Activated T-cell treated with anti-CD3 and anti-CD28 coated beads, Interleukin-2, amount 50 U/mL, for 4 hours (primary cell): ENCODE data around the gene MRPL11. TPM values are rescaled to one million over a fixed set of nuclear protein-coding genes. Genes with fewer than 3 reads are reported as not detected.
A peak's percentile ranks its signal among the peaks of the same experiment; 100 is the strongest.
"Not testable (repeated sequence)": the region's sequence is repeated elsewhere in the genome, so short reads cannot be mapped to it uniquely, and the experiment has no call there.

Experiments used
- ATAC-seq, 2 donors: fragments of 200-7000 bp; cut with Tn5 transposase; one replicate each; pipeline ENCODE4 v1.10.0; 2021
- DNase-seq: peaks from one replicate; pipeline ENCODE4 v3.0.0-alpha.2; 2020
- H3K27me3 Mint-ChIP-seq: one replicate; pipeline ENCODE4 v1.8.0; 2021; ENCODE audit warnings: low read depth, mixed read lengths
- H3K36me3 Mint-ChIP-seq: one replicate; pipeline ENCODE4 v1.8.0; 2022; ENCODE audit warnings: mixed read lengths; ENCODE audit not compliant: insufficient read depth
- H3K4me1 Mint-ChIP-seq: one replicate; pipeline ENCODE4 v1.8.0; 2021; ENCODE audit warnings: low read depth, mixed read lengths
- H3K4me3 Mint-ChIP-seq: one replicate; pipeline ENCODE4 v1.8.0; 2021; ENCODE audit warnings: mild to moderate bottlenecking, moderate library complexity, mixed read lengths
- H3K9me3 Mint-ChIP-seq: one replicate; pipeline ENCODE4 v1.8.0; 2021; ENCODE audit warnings: mixed read lengths
- total RNA-seq, 3 donors: library from RNA; stranded (reverse); gene quantifications; one replicate each; pipeline ENCODE4 v1.2.1, GENCODE V29; 2021

Gene MRPL11
- total RNA-seq, 3 donors from 2014 or later: 124 to 141 (median 129) TPM

DNA sequence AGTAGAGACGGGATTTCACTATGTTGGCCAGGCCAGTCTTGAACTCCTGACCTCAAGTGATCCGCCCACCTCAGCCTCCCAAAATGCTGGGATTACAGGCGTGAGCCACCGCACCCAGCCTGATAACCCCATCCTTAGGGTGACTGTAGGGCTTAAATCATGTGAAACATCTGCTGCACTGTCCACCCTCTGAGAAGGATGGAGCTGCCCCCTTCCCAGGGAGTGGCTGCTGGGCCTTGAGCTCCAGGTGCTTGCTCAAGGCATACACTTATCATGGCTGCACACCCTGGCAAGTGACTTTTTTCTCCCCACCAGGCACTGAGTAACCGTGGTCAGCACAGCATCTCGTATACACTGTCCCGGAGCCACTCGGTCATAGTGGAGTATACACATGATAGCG, 33.4 kb upstream of the MRPL11 start:
- Mint-ChIP-seq H3K27me3 (no peaks in the 10 kb centered on the region), H3K4me1 (peaks cover 12% of the 10 kb centered on the region), H3K4me3 (no peak overlapping the region), H3K9me3 (no peaks in the 10 kb centered on the region), H3K36me3 (no peaks in the 10 kb centered on the region)
- ATAC-seq (no peak), DNase-seq (no peak)

DNA sequence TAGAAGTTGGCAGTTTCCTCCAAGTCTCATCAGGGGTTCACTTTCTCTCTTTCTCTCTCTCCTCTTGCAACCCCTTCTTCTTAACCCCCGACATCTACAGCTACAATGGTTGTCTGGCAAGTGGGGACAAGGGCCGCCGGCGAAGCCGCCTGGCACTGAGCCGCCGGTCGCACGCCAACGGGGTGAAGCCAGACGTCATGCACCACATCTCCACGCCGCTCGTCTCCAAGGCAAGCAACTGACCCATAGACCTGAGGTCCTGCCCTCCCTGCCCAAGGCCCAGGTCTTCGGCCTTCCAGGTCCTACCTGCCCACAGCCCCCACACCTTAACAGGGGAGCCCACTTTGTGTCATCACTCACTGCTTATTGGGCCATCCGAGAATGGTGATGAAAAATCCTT, 32.5 kb upstream of the MRPL11 start:
- Mint-ChIP-seq H3K36me3 (no peaks in the 10 kb centered on the region), H3K4me3 (no peak overlapping the region), H3K4me1 (peaks cover 16% of the 10 kb centered on the region), H3K27me3 (no peaks in the 10 kb centered on the region), H3K9me3 (no peaks in the 10 kb centered on the region)
- no peak for ATAC-seq
- DNase-seq: no peak

DNA sequence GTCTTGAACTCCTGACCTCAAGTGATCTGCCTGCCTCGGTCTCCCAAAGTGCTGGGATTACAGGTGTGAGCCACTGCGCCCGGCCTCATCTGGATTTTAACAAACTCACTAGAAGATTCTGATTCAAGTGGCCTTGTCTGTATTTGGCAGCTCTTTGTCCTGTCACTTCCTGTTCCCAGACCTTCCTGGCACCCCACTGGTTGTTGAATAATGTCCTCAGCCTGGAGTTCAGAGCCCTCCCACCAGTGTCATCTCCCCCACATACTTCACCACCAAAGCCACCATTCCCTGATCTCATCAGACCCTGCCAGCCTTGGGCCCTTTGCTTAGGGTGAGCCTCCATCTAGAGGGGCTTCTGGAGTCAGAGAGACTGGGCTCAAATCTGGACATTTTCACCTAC, 31.4 kb upstream of the MRPL11 start:
- ATAC-seq (no peak), DNase-seq (no peak)
- Mint-ChIP-seq H3K27me3 (no peaks in the 10 kb centered on the region), H3K9me3 (no peaks in the 10 kb centered on the region), H3K4me3 (no peak overlapping the region), H3K36me3 (no peaks in the 10 kb centered on the region), H3K4me1 (peaks cover 23% of the 10 kb centered on the region)

DNA sequence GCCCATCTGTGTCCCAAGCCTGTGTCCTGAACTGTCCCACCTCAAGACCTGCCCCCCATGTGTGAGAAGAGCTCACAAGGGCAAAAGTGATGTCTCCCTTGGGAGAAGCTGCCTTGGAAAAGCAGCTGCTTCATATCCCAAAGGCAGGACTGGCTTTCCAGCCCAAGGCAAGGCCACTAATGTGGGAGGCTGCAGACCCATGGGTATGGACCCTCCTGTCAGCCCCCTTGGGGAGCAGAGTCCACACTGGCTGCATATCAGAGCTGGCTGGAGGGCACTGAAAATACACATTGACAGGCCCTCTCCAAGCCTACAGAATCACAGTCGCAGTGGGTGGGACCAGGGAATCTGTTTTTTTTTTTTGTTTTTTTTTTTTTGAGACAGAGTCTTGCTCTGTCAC, 30.8 kb upstream of the MRPL11 start:
- H3K9me3 Mint-ChIP-seq: no peaks in the 10 kb centered on the region
- H3K4me1 Mint-ChIP-seq: peaks cover 23% of the 10 kb centered on the region
- no peak overlapping the region for H3K4me3 Mint-ChIP-seq
- DNase-seq (no peak), ATAC-seq (no peak)
- H3K36me3 Mint-ChIP-seq: no peaks in the 10 kb centered on the region
- no peaks in the 10 kb centered on the region for H3K27me3 Mint-ChIP-seq

DNA sequence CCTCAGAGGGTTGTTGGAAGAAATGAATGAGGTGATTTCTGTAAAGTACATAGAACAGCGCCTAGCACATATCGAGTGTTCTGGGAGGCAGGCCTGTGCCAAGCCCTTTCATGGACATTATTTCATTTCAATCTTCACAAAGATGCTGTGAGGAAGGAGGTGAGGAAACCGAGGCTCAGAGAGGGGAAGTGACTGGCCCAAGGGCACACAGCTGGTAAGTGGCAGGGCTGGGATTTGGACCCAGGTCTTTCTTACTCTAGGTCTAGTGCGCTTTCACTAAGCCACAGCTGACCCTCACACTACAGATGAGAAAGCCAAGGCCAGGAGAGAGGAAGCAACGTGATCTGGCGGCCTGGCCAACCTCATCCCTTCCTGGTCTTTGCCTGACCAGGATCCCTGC, 30.0 kb upstream of the MRPL11 start:
- H3K9me3 Mint-ChIP-seq: no peaks in the 10 kb centered on the region
- DNase-seq (no peak), ATAC-seq (no peak)
- no peaks in the 10 kb centered on the region for H3K36me3 Mint-ChIP-seq
- H3K4me3 Mint-ChIP-seq: peak overlapping the region; percentile 87
- H3K4me1 Mint-ChIP-seq: peaks cover 23% of the 10 kb centered on the region
- H3K27me3 Mint-ChIP-seq: no peaks in the 10 kb centered on the region

DNA sequence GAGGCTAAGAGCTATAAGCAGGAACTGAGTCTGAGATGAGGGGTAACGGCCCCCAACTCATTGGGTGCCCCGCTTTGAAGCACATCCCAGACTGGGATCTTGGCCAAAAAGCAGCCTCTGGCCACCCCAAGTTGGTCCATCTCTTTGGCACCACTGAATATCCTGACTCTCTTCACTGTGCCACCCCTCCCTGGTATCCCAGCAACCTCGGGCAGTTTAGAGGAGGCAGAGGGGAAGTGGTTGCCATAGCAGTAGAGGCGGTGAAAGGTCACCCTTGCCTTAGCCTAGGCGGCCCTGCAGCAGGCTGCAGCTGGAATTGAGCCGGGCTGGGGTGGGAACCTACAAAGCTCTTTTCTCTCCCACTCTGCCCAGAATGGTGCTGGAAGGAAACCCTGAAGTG, 29.1 kb upstream of the MRPL11 start:
- Mint-ChIP-seq H3K4me3 (peak overlapping the region; percentile 87), H3K4me1 (peaks cover 23% of the 10 kb centered on the region), H3K36me3 (no peaks in the 10 kb centered on the region), H3K27me3 (no peaks in the 10 kb centered on the region), H3K9me3 (no peaks in the 10 kb centered on the region)
- ATAC-seq (no peak), DNase-seq (no peak)

DNA sequence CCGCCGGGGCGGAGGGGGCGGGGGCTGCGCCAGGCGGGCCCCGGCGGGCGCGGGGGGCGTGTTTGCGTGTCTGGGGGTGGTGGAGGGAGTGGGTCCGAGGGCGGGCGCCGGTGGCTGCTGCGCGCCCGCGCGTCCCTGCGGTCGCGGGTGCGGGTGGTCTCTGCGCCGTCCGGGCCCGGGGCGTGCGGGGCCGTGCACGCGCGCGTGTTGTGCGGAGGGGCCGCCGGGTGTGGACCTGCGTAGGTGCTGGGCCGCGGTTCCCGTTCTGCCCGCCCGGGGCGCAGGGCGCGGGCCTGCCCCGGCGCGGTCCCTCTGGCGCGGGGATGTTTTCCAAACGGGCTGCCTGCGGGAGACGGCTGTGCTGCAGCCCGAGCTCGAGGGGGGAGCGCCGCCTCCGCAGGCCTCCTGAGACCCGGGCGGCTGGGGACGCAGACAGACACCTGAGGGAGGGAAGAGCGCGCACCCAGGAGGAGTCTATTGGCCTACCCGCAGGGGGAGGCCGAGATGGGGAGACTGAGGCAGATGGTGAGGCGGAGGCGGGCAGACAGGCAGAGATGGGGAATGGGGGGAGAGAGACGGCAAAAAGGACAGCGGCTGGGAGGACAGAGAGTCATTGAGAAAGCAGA, 28.5 kb upstream of the MRPL11 start:
- peaks cover 23% of the 10 kb centered on the region for H3K4me1 Mint-ChIP-seq
- no peaks in the 10 kb centered on the region for H3K9me3 Mint-ChIP-seq
- no peaks in the 10 kb centered on the region for H3K36me3 Mint-ChIP-seq
- H3K4me3 Mint-ChIP-seq: peak overlapping the region; percentile 87
- ATAC-seq (peak; percentile 65 to 66), DNase-seq (no peak)
- H3K27me3 Mint-ChIP-seq: no peaks in the 10 kb centered on the region

DNA sequence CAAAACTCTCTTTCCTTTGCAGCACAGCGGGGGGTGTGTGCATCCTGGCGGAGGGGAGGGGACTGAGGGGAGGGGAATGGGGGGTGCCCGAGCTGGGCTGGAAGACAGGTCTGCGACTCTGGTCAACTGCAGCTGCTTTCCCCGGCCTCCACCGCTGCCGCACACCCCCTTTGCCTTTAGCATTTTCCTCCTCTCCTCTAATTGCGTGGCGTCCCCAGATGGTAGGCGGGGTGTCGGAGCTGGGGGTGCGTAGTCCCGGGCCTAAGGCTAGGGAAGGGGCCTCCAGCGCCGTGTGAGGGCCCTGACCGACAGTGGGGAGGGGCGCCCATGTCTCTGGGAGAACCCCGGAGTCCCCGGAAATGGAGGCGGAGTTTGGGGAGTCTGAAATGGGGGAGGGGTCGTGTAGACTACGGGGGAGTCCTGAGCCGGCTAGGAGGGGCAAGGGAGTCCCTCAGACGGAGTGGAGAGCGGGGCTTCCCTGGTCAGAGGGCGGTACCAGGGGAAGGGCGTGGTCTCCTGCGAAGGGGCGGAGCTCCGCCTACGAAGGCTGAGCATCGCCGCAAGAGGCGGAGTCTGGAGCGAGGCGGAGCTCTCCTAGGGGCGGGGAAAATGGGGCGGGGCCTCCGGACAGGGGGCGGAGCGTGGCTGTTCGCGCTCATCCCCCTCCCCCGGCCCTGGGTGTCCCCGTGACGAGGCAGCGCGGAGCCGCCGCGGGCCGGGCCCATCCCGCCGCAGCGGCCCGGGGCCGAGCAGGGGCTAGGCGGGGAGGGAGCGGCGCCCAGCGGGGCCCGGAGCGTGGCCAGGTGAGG, 27.8 kb upstream of the MRPL11 start, which contains the start of gene PELI3:
Gene PELI3 (plus strand): TSS at position 681 of the 809 bp plus-strand sequence. CDS start 1,224 bp downstream, outside the sequence.
- DNase-seq: peak; percentile 95
- H3K36me3 Mint-ChIP-seq: no peaks in the 10 kb centered on the region

DNA sequence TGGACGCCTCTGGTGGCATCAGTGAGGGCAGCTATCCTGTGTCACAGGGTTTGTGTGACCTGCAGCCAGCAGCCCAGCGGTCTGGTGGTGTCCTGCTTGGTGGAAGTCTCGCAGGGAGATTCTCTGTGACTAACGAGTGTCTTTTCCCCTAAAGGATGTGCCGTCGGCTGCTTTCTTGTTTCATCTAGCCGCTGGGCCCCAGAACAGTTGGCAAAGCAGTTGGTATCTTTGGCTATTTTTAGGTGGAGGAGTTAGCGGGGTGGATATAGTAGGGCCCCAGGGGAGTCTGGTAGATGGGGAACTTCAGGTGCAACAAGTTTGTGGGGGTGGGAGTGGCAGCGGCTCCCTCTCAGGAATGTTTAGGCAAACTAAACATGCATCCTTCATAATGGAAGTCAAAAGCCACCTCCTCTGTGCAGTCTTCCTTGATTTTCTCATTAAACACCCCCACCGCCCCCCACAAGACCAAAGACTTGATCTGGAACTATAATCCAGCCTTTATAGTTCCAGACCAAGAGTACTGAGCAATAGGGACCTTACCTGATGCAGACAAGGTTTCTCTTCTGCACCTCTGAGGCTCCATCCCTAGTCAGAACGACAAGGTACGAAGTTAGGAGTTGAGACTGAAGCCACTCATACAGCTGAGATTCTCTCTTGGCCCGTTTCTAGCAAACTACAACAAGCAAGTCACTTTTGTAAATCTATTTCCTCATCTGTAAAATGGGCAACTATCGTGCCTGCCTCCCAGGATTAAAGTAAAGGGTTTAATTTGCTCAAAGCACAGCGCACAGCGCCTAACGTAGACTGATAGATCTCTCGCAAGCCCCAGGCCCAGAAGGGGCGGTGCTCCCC, 27.0 kb upstream of the MRPL11 start:
- Mint-ChIP-seq H3K4me1 (peaks cover 23% of the 10 kb centered on the region), H3K36me3 (no peaks in the 10 kb centered on the region), H3K4me3 (peak overlapping the region; percentile 80), H3K27me3 (no peaks in the 10 kb centered on the region), H3K9me3 (no peaks in the 10 kb centered on the region)
- DNase-seq (no peak), ATAC-seq (no peak)

More for the DNA sequence above, 27.8 kb upstream of the MRPL11 start, which contains the start of gene PELI3:
- H3K27me3 Mint-ChIP-seq: no peaks in the 10 kb centered on the region
- H3K4me1 Mint-ChIP-seq: peaks cover 23% of the 10 kb centered on the region
- no peaks in the 10 kb centered on the region for H3K9me3 Mint-ChIP-seq
- peak within 1 kb of the TSS; percentile 87 for H3K4me3 Mint-ChIP-seq
- ATAC-seq: peak; percentile 88 to 91

DNA sequence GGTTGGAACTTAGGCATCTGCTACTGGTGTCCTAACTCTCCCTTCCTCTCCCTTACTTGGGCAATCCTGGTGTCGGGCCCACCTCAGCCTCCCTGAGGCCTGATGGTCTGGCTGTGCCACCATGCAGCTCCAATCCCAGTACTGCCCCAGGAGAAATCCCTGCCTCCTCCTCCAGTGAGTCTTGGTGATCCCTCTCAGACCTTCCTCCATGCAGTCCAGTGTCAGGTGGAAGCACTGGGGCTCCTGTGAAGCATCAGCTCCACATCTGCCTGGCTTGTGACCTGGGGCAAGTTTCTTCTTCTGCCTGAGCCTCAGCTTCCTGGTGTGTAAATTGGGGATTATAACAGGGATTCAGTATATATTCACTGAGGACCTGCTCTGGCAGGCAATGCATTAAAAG, 26.3 kb upstream of the MRPL11 start:
- ATAC-seq (no peak), DNase-seq (no peak)
- Mint-ChIP-seq H3K27me3 (no peaks in the 10 kb centered on the region), H3K36me3 (no peaks in the 10 kb centered on the region), H3K4me3 (no peak overlapping the region), H3K4me1 (peaks cover 23% of the 10 kb centered on the region), H3K9me3 (no peaks in the 10 kb centered on the region)

DNA sequence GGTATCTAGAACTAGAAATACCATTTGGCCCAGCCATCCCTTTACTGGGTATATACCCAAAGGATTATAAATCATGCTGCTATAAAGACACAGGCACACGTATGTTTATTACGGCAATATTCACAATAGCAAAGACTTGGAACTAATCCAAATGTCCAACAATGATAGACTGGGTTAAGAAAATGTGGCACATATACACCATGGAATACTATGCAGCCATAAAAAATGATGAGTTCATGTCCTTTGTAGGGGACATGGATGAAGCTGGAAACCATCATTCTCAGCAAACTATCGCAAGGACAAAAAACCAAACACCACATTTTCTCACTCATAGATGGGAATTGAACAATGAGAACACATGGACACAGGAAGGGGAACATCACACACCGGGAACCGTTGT, 25.5 kb upstream of the MRPL11 start:
- H3K27me3 Mint-ChIP-seq, H3K36me3 Mint-ChIP-seq, ATAC-seq, H3K4me3 Mint-ChIP-seq, DNase-seq, H3K9me3 Mint-ChIP-seq: not testable (repeated sequence)
- H3K4me1 Mint-ChIP-seq: peaks cover 23% of the 10 kb centered on the region

DNA sequence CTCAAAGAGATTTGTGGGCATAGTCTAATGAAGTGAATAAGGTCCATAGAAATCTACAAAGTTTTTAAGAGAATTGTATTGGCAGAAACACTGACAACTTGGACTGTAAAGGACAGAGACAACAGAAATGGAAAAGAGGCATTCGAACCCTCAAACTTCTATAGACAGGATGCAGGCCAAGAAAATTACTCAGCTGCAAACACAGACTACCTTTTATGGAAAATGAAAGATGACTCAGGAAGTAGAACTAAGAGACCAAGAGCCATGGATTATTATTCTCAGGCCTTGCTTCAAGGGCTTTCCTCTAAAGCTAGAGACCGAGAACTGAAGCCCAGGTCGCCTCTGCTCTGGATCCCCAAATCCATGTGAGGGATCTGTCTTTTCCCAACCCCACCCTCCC, 24.3 kb upstream of the MRPL11 start:
- Mint-ChIP-seq H3K27me3 (no peaks in the 10 kb centered on the region), H3K4me3 (no peak overlapping the region), H3K36me3 (no peaks in the 10 kb centered on the region), H3K4me1 (peaks cover 17% of the 10 kb centered on the region), H3K9me3 (no peaks in the 10 kb centered on the region)
- no peak for DNase-seq
- ATAC-seq: no peak

DNA sequence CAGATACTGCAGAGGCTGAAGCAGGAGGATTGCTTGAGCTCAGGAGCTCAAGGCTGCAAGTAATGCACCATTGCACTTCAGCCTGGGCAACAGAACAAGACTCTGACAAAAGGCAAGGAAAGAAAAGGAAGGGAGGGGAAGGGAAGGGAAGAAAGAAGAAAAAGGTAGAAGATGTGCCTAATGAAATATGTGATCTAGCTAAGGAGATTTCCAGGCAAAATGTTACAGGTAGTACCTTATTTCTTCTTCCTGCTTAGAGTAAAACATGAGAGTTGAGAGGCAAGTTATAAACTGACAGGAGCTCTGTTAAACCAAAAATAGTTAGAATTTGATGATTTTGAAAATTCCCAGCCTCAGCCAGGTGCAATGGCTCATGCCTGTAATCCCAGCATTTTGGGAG, 23.4 kb upstream of the MRPL11 start:
- ATAC-seq (no peak), DNase-seq (no peak)
- Mint-ChIP-seq H3K27me3 (no peaks in the 10 kb centered on the region), H3K4me1 (peaks cover 11% of the 10 kb centered on the region), H3K36me3 (no peaks in the 10 kb centered on the region), H3K4me3 (no peak overlapping the region), H3K9me3 (no peaks in the 10 kb centered on the region)

DNA sequence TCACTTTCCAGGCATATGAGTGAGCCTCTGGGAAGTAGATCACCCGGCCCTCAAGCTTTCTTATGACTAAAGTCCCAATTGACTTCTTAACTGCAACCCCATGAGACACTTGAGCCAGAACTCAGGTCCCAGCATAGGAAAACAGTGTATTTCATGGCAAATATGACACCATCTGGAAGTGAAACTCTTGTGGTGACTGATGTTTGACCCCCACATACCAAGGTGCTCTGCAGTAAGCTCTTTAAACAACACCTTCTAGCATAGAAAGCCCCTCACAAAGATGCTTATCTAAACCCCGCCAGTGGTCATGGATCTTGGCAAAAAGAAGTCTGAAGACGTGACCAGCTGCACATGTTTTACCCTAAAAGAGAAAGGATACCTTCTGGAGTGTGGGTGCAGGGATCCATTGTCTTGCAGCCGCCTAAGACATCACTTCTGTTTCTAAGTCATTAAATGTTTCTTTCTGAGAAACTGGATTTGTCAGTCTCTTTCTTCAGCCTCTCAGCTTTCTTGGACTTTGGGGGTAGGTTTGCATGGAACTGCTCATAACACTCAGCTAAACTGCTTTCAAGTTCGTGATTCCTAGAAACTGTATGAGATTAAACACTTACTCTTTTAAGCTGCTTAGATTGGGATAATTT, 20.6 kb upstream of the MRPL11 start:
- Mint-ChIP-seq H3K27me3 (no peaks in the 10 kb centered on the region), H3K9me3 (no peaks in the 10 kb centered on the region), H3K36me3 (no peaks in the 10 kb centered on the region), H3K4me3 (no peak overlapping the region), H3K4me1 (peaks cover 8% of the 10 kb centered on the region)
- DNase-seq (no peak), ATAC-seq (peak in 1 of 2 donors; percentile 7)
